GM06990 (cell line): Measurements from ENCODE around the gene EFHB.

Source experiments
- DNase-seq: peaks from one replicate; pipeline ENCODE4 v3.0.0-alpha.2; 2011; ENCODE audit not compliant: insufficient read length; ENCODE audit errors: extremely low read depth
- H3K27me3 ChIP-seq: replicated peaks from 2 replicates; pipeline ENCODE4 v1.6.0; 2011; ENCODE audit warnings: low read length; ENCODE audit not compliant: control insufficient read depth, insufficient read depth
- H3K36me3 ChIP-seq: 2 replicates; pipeline ENCODE4 v1.5.1; 2011; ENCODE audit warnings: low read length; ENCODE audit not compliant: control insufficient read depth, insufficient read depth
- H3K4me3 ChIP-seq: replicated peaks from 2 replicates; pipeline ENCODE4 v1.5.1; 2011; ENCODE audit warnings: low read depth, mild to moderate bottlenecking, control low read depth, low read length
- TF ChIP-seq, protein P1 (sequence below): IDR thresholded peaks from 2 replicates; pipeline ENCODE4 v1.5.1; 2011; ENCODE audit warnings: low read length, control low read depth, mild to moderate bottlenecking, inconsistent platforms; ENCODE audit not compliant: insufficient read depth, poor library complexity, severe bottlenecking

Gene EFHB

GRCh38 chr3:19938295-19938627 is 4.2 kb upstream of the EFHB start:
- Histone ChIP-seq H3K4me3 (no peak overlapping the region), H3K27me3 (no peaks in the 10 kb centered on the region), H3K36me3 (no peaks in the 10 kb centered on the region)
- no peak for DNase-seq
- TF ChIP-seq, protein P1, sequence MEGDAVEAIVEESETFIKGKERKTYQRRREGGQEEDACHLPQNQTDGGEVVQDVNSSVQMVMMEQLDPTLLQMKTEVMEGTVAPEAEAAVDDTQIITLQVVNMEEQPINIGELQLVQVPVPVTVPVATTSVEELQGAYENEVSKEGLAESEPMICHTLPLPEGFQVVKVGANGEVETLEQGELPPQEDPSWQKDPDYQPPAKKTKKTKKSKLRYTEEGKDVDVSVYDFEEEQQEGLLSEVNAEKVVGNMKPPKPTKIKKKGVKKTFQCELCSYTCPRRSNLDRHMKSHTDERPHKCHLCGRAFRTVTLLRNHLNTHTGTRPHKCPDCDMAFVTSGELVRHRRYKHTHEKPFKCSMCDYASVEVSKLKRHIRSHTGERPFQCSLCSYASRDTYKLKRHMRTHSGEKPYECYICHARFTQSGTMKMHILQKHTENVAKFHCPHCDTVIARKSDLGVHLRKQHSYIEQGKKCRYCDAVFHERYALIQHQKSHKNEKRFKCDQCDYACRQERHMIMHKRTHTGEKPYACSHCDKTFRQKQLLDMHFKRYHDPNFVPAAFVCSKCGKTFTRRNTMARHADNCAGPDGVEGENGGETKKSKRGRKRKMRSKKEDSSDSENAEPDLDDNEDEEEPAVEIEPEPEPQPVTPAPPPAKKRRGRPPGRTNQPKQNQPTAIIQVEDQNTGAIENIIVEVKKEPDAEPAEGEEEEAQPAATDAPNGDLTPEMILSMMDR, result no peak

GRCh38 chr3:19937459-19938294 is 3.7 kb upstream of the EFHB start:
- Histone ChIP-seq H3K36me3 (no peaks in the 10 kb centered on the region), H3K4me3 (no peak overlapping the region), H3K27me3 (no peaks in the 10 kb centered on the region)
- TF ChIP-seq, protein P1, result no peak
- DNase-seq, result no peak

DNA sequence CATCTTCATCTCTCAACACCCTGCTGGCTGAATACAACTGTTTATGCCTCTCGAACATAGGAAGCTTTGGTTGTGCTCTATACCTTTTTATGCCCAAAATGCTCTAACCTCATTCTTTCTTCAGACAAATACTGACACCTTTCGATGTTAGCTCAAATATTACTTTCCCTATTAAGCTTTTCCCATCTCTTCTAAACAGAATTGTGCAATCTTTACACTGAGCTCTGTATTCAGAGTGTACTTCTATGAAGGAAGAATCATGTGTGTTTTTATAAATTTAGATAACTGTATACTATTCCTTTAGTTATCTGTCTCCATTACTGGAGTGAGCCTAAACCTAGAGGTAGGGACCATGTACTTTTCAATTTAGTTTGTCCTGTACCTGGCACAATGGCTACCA is 1.6 kb downstream of the EFHB start:
- no peaks in the 10 kb centered on the region for H3K27me3 ChIP-seq
- no peak for DNase-seq
- H3K4me3 ChIP-seq, result no peak overlapping the region
- TF ChIP-seq, protein P1, result no peak
- no peaks in the 10 kb centered on the region for H3K36me3 ChIP-seq

DNA sequence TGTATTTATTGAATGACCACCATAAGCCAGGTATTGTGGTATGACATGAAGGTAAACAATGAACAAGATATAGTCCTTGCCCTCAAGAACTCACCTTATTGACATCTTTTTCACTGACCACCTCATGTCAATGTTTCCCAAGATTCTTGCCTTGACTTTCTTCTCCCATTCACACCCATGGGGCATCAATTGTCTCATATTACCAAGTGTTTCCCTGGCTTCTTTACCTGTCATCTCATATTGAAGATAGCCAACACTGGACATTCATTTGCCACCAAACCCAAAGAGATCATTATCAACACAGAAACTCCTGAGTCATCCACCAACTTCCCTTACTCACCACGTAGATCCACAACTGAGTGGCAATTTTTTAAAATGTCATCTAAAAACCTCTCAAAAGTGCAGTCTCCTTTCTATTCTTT is 2.2 kb downstream of the EFHB start:
- TF ChIP-seq, protein P1, result no peak
- DNase-seq, result no peak
- Histone ChIP-seq H3K4me3 (no peak overlapping the region), H3K27me3 (no peaks in the 10 kb centered on the region), H3K36me3 (no peaks in the 10 kb centered on the region)

DNA sequence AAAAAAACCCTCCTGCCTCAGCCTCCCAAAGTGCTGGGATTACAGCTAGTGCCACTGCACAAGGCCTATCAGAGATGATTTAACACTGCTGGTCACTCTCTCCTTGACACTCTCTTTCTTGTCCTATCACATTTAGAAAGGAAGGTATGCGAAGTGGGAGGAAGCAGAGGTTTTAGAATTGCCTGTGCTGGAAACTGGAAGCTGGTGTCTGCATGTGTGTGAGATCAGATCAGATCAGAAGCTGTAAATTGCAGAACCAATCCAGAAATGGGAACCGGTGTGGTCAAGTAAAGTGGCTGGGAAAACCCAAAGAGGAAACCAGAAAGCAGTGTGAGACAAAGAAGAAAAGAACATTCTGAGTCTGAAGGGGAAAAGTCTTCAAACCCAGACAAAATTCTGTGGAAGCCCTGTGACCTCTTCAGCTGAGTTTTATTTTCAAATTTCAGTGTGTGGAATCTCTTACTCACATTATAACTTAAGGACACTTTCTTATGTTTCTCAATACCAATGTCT is 2.8 kb downstream of the EFHB start:
- DNase-seq, result peak; percentile 26
- H3K27me3 ChIP-seq, result no peaks in the 10 kb centered on the region
- H3K36me3 ChIP-seq, result no peaks in the 10 kb centered on the region
- TF ChIP-seq, protein P1, result no peak
- no peak overlapping the region for H3K4me3 ChIP-seq
